GM12874 (cell line): ENCODE results near the gene RNH1.

Experiments
- TF ChIP-seq, protein P1 (sequence below): IDR thresholded peaks from 2 replicates; pipeline ENCODE4 v1.5.1; 2011; ENCODE audit warnings: low read depth, mild to moderate bottlenecking, control low read depth, low read length, moderate library complexity; ENCODE audit not compliant: insufficient read depth

RNH1 gene

GRCh38 chr11:479311-479710, 27.7 kb downstream of the RNH1 start:
- TF ChIP-seq, protein P1, sequence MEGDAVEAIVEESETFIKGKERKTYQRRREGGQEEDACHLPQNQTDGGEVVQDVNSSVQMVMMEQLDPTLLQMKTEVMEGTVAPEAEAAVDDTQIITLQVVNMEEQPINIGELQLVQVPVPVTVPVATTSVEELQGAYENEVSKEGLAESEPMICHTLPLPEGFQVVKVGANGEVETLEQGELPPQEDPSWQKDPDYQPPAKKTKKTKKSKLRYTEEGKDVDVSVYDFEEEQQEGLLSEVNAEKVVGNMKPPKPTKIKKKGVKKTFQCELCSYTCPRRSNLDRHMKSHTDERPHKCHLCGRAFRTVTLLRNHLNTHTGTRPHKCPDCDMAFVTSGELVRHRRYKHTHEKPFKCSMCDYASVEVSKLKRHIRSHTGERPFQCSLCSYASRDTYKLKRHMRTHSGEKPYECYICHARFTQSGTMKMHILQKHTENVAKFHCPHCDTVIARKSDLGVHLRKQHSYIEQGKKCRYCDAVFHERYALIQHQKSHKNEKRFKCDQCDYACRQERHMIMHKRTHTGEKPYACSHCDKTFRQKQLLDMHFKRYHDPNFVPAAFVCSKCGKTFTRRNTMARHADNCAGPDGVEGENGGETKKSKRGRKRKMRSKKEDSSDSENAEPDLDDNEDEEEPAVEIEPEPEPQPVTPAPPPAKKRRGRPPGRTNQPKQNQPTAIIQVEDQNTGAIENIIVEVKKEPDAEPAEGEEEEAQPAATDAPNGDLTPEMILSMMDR: no peak

- TF ChIP-seq, protein P1: no peak
Observed at GRCh38 chr11:477052-477715, 29.9 kb downstream of the RNH1 start.

DNA sequence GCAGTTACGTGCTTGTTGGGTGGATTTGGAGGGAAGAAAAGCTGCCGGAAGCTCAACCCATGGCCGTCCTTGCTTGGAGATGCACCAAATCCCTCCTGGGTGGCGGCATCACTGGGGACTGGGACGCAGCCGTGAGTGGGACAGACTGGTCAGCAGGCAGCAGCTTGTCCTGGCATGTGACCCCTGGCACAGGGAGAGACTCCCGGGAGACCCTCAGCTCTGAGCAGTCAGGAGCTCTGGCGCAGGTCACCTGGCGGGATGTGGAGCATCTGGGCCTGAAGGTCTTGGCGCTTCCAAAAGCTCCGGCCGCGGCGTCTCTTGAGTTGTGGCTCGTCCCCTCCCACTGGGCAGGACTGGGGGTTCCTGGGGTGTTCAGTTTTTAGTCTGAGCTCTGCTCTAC, 30.6 kb downstream of the RNH1 start:
- TF ChIP-seq, protein P1: no peak

- TF ChIP-seq, protein P1: no peak
Observed at GRCh38 chr11:475941-476340, 31.1 kb downstream of the RNH1 start.

- TF ChIP-seq, protein P1: no peak
Observed at GRCh38 chr11:474914-475506, 32.0 kb downstream of the RNH1 start.

DNA sequence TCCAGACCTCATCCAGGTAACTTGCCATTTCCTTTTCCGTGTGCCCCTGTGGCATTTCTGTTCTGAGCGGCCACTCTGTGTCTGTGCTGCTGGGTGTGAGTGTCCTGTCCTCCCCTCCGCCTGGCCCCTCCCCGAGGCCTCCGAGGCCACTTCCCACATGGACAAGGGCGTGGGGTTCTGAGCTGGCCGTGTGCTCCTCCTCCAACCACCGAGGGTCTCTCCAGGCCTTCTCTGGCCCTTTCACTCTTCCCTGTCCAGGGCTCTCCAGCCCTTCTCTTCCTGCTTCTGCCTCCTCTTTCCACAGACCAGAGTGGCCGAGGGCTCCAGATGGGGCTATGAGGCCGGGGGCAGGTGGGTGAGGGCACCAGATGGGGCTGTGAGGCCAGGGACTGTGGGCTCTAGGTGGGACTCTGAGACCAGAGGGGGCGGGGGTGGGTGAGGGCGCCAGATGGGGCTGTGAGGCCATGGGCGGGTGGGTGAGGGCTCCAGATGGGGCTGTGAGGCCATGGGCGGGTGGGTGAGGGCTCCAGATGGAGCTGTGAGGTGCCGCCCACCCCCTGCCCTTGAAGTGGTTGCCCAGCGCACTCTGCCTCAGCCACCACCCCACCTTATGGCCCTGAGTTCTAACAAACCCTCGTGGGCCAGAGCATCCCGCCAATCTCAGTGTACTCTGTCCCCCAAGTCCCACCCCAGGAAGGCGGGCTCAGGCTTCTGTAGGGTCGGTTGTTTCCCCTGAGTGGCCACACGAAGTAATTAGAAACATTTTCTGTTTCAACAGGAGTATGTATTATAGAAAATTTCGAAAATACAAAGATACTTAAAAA, 32.9 kb downstream of the RNH1 start:
- TF ChIP-seq, protein P1: no peak

- TF ChIP-seq, protein P1: no peak
Observed at GRCh38 chr11:473415-473814, 33.6 kb downstream of the RNH1 start.
